HepG2 (cell line): ENCODE measurements around the gene DPP6. TPM values are rescaled to one million over a fixed set of nuclear protein-coding genes. Genes with fewer than 3 reads are reported as not detected.

Source experiments
- ATAC-seq: fragments of 200-7000 bp; cut with Tn5 transposase; 3 replicates; pipeline ENCODE4 v1.9.1; 2020; ENCODE audit warnings: mild to moderate bottlenecking, moderate library complexity
- BruUV-seq: library from RNA; stranded (reverse); fragments of 400-500 nt; replicated peaks from 2 replicates; lab custom pipeline; 2021; lab: Mats Ljungman, UMichigan
- CTCF ChIA-PET: fragments of 300-600 bp; formaldehyde crosslinking; extraction: SDS; loops from one replicate; lab custom pipeline; 2021; ENCODE audit warnings: low total read pairs, inconsistent platforms, low intra/inter-chr PET ratio; lab: Yijun Ruan, JAX
- POLR2A ChIA-PET: fragments of 350-600 bp; sonication (Branson Sonifier 250); formaldehyde crosslinking; loops from one replicate; lab custom pipeline; 2020; ENCODE audit warnings: antibody characterized with exemption, inconsistent platforms; lab: Yijun Ruan, JAX
- DNase-seq: peaks from one replicate; pipeline ENCODE4 v3.0.0-alpha.2; 2015; ENCODE audit warnings: low spot score
- FAIRE-seq: peaks from 3 replicates; lab custom pipeline; 2011; peaks lifted over from hg19 to GRCh38; lab: Jason Lieb, UNC
- H2AFZ ChIP-seq: one replicate; pipeline ENCODE4 v1.6.1; 2011; ENCODE audit warnings: low read length, inconsistent platforms
- H3K27ac ChIP-seq: fragments of 300-600 bp; 3 replicates; pipeline ENCODE4 v1.8.0; 2011; ENCODE audit warnings: mixed run types, mild to moderate bottlenecking, mixed read lengths, low read length, inconsistent platforms; ENCODE audit not compliant: insufficient read depth; ENCODE audit errors: extremely low read length
- H3K27me3 ChIP-seq, 2 experiments: fragments of 200-600 bp in 1 of 2; 2 replicates in 1 of 2; 3 replicates in 1 of 2; pipeline versions ENCODE4 v1.6.0 to v1.8.0; 2011; ENCODE audit warnings: low read length in 2 of 2, mild to moderate bottlenecking in 2 of 2, moderate library complexity in 2 of 2, inconsistent platforms in 1 of 2; ENCODE audit not compliant: insufficient read depth in 2 of 2, control insufficient read depth in 1 of 2
- H3K36me3 ChIP-seq, 2 experiments: fragments of 200-600 bp in 1 of 2; replicated peaks in 1 of 2; 2 replicates in 1 of 2; 3 replicates in 1 of 2; pipeline versions ENCODE4 v1.5.1 to v1.8.0; 2011; ENCODE audit warnings: low read length in 2 of 2, inconsistent platforms in 1 of 2; ENCODE audit not compliant: insufficient read depth in 2 of 2, control insufficient read depth in 1 of 2
- H3K4me1 ChIP-seq: 2 replicates; pipeline ENCODE4 v1.5.1; 2012; ENCODE audit warnings: low read length, inconsistent platforms; ENCODE audit not compliant: insufficient read depth
- H3K4me2 ChIP-seq: 2 replicates; pipeline ENCODE4 v1.6.0; 2011; ENCODE audit warnings: low read depth, low read length, inconsistent platforms
- H3K4me3 ChIP-seq, 3 experiments: fragments of 200-600 bp in 1 of 3; sonication (generic), shearing (Covaris generic) in 1 of 3; replicated peaks in 1 of 3; 2 replicates each; pipeline ENCODE4 v1.5.1; 2011 to 2016; ENCODE audit warnings: low read length in 3 of 3, inconsistent platforms in 2 of 3, low read depth in 2 of 3, mild to moderate bottlenecking in 2 of 3, control low read depth in 1 of 3, mixed read lengths in 1 of 3; ENCODE audit not compliant: insufficient read depth in 1 of 3
- H3K79me2 ChIP-seq: one replicate; pipeline ENCODE4 v1.6.1; 2011; ENCODE audit warnings: low read length, inconsistent platforms; ENCODE audit not compliant: insufficient read depth
- H3K9ac ChIP-seq: 2 replicates; pipeline ENCODE4 v1.6.0; 2011; ENCODE audit warnings: mild to moderate bottlenecking, low read depth, low read length, inconsistent platforms; ENCODE audit not compliant: insufficient read depth
- H3K9me3 ChIP-seq: 2 replicates; pipeline ENCODE4 v1.5.1; 2012; ENCODE audit warnings: mild to moderate bottlenecking, low read length
- H4K20me1 ChIP-seq: 2 replicates; pipeline ENCODE4 v1.6.0; 2011; ENCODE audit warnings: inconsistent platforms, mild to moderate bottlenecking, low read length, moderate library complexity; ENCODE audit not compliant: insufficient read depth
- ARNT2 ChIP-seq: sonication (generic); formaldehyde crosslinking; IDR thresholded peaks from 2 replicates; pipeline ENCODE4 v1.8.0; 2022; ENCODE audit warnings: mild to moderate bottlenecking, low read depth, missing genetic modification reagents, moderate library complexity
- ATF1 ChIP-seq: IDR thresholded peaks from 2 replicates; pipeline ENCODE4 v1.6.1; 2016; ENCODE audit warnings: mild to moderate bottlenecking, control low read depth
- ETV5 ChIP-seq: IDR thresholded peaks from 2 replicates; pipeline ENCODE4 v1.6.1; 2018; ENCODE audit warnings: missing biosample characterization, missing genetic modification reagents, inconsistent platforms, borderline replicate concordance
- HDAC2 ChIP-seq: sonication (generic); formaldehyde crosslinking; IDR thresholded peaks from 2 replicates; pipeline ENCODE4 v1.4.0; 2020; ENCODE audit warnings: missing genetic modification reagents
- HNRNPH1 ChIP-seq: fragments of 200-400 bp; formaldehyde crosslinking; optimal IDR thresholded peaks from 2 replicates; pipeline ENCODE3; 2017; ENCODE audit warnings: mild to moderate bottlenecking, low read depth, low read length
- KDM3A ChIP-seq: IDR thresholded peaks from 2 replicates; pipeline ENCODE4 v1.6.1; 2018; ENCODE audit warnings: low read depth, missing compliant biosample characterization
- NFE2L1 ChIP-seq: sonication (generic); formaldehyde crosslinking; IDR thresholded peaks from 2 replicates; pipeline ENCODE4 v1.4.0; 2020; ENCODE audit warnings: missing genetic modification reagents, mild to moderate bottlenecking, borderline replicate concordance
- RAD51 ChIP-seq: fragments of 450-650 bp; IDR thresholded peaks from 2 replicates; pipeline ENCODE4 v1.6.1; 2016; ENCODE audit warnings: borderline replicate concordance
- WGBS: methylation state at CpG from one replicate; pipeline ENCODE4 v1.1.6; 2017; ENCODE audit warnings: low lambda C conversion rate; 5-methylcytosine and 5-hydroxymethylcytosine counted together
- in situ Hi-C: cut with HindIII; loops from 2 replicates; pipeline ENCODE4 v1.10.0; 2017; ENCODE audit warnings: low pct_unique_long_range_greater_than_20kb; ENCODE audit not compliant: extremely low pct_ligation_motif_present
- intact Hi-C: fragments of 100-400 bp; cut with micrococcal nuclease; formaldehyde crosslinking; loops from one replicate; pipeline ENCODE4 v1.10.0; 2022; ENCODE audit not compliant: unreplicated experiment
- polyA plus RNA-seq, 8 experiments: library from polyadenylated mRNA; depleted of rRNA in 3 of 8; stranded (reverse) in 7 of 8; unstranded in 1 of 8; fragments of >200 nt; fragmentation: Illumina TruSeq in 4 of 8; extraction: Trizol in 4 of 8; gene quantifications; 2 replicates each; pipeline versions ENCODE4 v1.2.1 to v1.2.3, GENCODE V29; 2011 to 2016; ENCODE audit warnings: low read depth in 4 of 8, missing spikeins in 1 of 8, mixed read lengths in 1 of 8; ENCODE audit not compliant: insufficient read depth in 1 of 8
- total RNA-seq, 5 experiments: library from RNA; depleted of rRNA; stranded (reverse); fragments of >200 nt; fragmentation: Illumina TruSeq; extraction: Trizol; gene quantifications; 2 replicates each; pipeline ENCODE4 v1.2.3, GENCODE V29; 2016; ENCODE audit warnings: low read depth in 1 of 5
- TF ChIP-seq, protein P1 (sequence below): sonication (generic); formaldehyde crosslinking; IDR thresholded peaks from 2 replicates; pipeline ENCODE4 v1.4.0; 2020; ENCODE audit warnings: missing genetic modification reagents, borderline replicate concordance
- TF ChIP-seq, protein P2 (sequence below): sonication (generic); formaldehyde crosslinking; IDR thresholded peaks from 2 replicates; pipeline ENCODE4 v1.5.0; 2020; ENCODE audit warnings: mild to moderate bottlenecking, missing genetic modification reagents, moderate library complexity

The DPP6 gene
- total and polyA plus RNA-seq, 2 of the 13 experiments (the other 11 are each of a cell fraction or from before 2014, with no cell fraction given): not detected

DNA sequence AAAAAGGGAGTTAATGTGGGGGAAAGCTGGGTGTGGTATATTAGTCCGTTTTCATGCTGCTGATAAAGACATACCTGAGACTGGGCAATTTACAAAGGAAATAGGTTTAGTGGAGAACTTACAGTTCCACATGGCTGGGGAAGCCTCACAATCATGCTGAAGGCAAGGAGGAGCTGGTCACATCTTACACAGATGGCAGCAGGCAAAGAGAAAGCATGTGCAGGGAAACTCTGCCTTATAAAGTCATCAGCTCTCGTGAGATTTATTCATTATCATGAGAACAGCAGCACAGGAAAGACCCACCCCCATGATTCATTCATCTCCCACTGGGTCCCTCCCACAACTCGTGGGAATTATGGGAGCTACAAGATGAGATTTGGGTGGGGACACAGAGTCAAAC is 836.5 kb downstream of the DPP6 start:
- TF ChIP-seq HNRNPH1 (no peak), ATF1 (CRISPR knock-in tag) (no peak), KDM3A (CRISPR knock-in tag) (no peak), HDAC2 (CRISPR knock-in tag) (no peak), ETV5 (CRISPR knock-in tag) (no peak), RAD51 (no peak), NFE2L1 (CRISPR knock-in tag) (no peak)
- 7% methylated on average over 3 of the region's 3 CpGs for whole genome bisulfite sequencing
- DNase-seq: no peak
- Histone ChIP-seq H3K4me1 (no peaks in the 10 kb centered on the region), H4K20me1 (peaks cover 3% of the 10 kb centered on the region; the same call in 1 of the 2 replicates), H2AFZ (no peak overlapping the region), H3K36me3 (no peaks in the 10 kb centered on the region), H3K79me2 (no peaks in the 10 kb centered on the region), H3K9me3 (peaks cover 8% of the 10 kb centered on the region), H3K27me3 (peaks cover 3 to 63% of the 10 kb centered on the region in 2 experiments; a peak in 3 of 5 replicates), H3K4me2 (no peak overlapping the region), H3K9ac (no peak overlapping the region), H3K4me3 (no peak overlapping the region), H3K27ac (no peak overlapping the region)
- in situ Hi-C loops: no loop called here
- POLR2A ChIA-PET: no interaction called here
- intact Hi-C loops: no loop called here
- CTCF ChIA-PET: no interaction called here
- no peak for FAIRE-seq
- no TSS peak for BruUV-seq
- ATAC-seq: no peak

DNA sequence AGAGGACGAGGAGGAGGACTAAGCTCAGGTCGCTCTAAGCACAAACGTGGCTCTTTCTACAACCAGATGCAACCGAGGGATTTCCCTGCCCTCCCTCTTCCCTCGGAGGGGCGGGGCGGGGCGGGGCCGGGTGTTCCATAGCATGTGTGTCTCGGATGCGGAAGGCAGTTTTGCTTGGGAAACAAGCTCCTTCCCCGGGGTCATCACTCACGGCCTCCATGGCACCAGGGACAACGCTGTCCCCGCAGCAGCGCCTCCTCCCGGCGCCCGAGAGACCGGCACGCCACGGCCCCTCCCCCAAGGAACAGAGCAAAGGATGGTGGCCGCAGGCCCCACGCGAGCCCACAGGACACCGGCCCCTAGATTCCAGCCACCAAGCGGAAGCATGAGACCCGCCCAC is 840.3 kb downstream of the DPP6 start:
- H3K4me2 ChIP-seq: no peak overlapping the region
- H3K4me3 ChIP-seq: no peak overlapping the region
- no peaks in the 10 kb centered on the region for H3K9me3 ChIP-seq
- WGBS: 30% methylated on average over 3 of the region's 28 CpGs
- peaks cover 1 to 55% of the 10 kb centered on the region in 2 experiments; a peak in 2 of 5 replicates for H3K27me3 ChIP-seq
- intact Hi-C loops: no loop called here
- no peak; the same call in 2 of the 3 replicates for ATAC-seq
- TF ChIP-seq, protein P1, sequence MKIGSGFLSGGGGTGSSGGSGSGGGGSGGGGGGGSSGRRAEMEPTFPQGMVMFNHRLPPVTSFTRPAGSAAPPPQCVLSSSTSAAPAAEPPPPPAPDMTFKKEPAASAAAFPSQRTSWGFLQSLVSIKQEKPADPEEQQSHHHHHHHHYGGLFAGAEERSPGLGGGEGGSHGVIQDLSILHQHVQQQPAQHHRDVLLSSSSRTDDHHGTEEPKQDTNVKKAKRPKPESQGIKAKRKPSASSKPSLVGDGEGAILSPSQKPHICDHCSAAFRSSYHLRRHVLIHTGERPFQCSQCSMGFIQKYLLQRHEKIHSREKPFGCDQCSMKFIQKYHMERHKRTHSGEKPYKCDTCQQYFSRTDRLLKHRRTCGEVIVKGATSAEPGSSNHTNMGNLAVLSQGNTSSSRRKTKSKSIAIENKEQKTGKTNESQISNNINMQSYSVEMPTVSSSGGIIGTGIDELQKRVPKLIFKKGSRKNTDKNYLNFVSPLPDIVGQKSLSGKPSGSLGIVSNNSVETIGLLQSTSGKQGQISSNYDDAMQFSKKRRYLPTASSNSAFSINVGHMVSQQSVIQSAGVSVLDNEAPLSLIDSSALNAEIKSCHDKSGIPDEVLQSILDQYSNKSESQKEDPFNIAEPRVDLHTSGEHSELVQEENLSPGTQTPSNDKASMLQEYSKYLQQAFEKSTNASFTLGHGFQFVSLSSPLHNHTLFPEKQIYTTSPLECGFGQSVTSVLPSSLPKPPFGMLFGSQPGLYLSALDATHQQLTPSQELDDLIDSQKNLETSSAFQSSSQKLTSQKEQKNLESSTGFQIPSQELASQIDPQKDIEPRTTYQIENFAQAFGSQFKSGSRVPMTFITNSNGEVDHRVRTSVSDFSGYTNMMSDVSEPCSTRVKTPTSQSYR (CRISPR knock-in tag): 0 out of 2 replicates have a peak, but pooled peaks have one; percentile 31
- TF ChIP-seq ARNT2 (CRISPR knock-in tag): no peak
- TF ChIP-seq, protein P2, sequence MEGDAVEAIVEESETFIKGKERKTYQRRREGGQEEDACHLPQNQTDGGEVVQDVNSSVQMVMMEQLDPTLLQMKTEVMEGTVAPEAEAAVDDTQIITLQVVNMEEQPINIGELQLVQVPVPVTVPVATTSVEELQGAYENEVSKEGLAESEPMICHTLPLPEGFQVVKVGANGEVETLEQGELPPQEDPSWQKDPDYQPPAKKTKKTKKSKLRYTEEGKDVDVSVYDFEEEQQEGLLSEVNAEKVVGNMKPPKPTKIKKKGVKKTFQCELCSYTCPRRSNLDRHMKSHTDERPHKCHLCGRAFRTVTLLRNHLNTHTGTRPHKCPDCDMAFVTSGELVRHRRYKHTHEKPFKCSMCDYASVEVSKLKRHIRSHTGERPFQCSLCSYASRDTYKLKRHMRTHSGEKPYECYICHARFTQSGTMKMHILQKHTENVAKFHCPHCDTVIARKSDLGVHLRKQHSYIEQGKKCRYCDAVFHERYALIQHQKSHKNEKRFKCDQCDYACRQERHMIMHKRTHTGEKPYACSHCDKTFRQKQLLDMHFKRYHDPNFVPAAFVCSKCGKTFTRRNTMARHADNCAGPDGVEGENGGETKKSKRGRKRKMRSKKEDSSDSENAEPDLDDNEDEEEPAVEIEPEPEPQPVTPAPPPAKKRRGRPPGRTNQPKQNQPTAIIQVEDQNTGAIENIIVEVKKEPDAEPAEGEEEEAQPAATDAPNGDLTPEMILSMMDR (CRISPR knock-in tag): 0 out of 2 replicates have a peak, but pooled peaks have one; percentile 14
- TF ChIP-seq, all 625 proteins: peak for 2
- POLR2A ChIA-PET: no interaction called here
- CTCF ChIA-PET: no interaction called here
- Histone ChIP-seq H3K9ac (no peak overlapping the region), H2AFZ (no peak overlapping the region), H3K4me1 (no peaks in the 10 kb centered on the region), H4K20me1 (peaks cover 3% of the 10 kb centered on the region; the same call in 1 of the 2 replicates), H3K36me3 (no peaks in the 10 kb centered on the region), H3K79me2 (no peaks in the 10 kb centered on the region), H3K27ac (no peak overlapping the region)
- in situ Hi-C loops: no loop called here
- FAIRE-seq: no peak
- no TSS peak for BruUV-seq
- DNase-seq: no peak
